ENCODE results near the gene PARP2. TPM values are rescaled to one million over a fixed set of nuclear protein-coding genes. Genes with fewer than 3 reads are reported as not detected.

PARP2 gene
- total RNA-seq, 6 experiments from 2014 or later = 15.7 to 22.9 (median 22.0) TPM

DNA sequence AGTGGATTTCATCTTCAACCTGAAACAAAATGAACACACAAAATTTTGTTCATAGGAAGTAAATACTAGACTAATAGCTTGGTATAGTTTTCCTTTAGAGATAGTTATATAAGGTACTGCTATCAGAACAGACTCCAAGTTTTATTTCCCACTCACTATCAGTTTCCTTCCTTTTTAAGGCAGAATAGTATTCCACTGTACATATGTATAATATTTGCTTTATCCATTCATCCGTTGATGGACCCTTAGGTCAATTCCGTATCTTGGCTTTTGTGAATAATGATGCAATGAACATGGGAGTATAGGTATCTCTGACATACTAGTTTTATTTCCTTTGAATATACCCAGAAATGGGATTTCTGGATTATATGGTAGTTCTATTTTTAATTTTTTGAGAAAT lies 14.1 kb upstream of the PARP2 start:
- H3K27ac Mint-ChIP-seq = no peak overlapping the region

DNA sequence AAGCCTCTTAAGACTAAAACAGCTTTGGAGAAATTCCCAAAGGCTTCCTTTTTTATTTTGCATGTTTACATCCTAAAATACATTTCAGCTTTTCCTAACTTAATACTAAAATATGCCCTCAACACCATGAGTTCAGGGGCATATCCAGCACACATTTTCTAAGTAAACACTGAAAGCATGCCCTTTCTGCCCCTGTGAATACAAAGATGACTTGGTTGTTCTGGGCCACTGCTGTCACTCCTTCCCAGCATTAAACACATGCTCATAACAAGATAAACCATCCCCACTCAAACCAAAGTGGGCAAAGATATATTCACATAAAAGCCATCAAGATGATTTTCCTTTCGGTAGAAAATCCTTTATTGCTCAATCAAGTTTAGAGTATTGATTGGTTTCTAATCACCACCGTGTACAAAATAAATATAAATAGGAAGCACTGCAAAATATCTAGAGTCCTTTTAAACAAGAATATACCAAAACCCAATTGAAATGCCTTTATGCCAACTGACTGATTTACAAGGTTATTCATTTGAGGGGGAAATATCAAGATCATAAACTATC lies 12.3 kb upstream of the PARP2 start:
- peak overlapping the region; percentile 98 for H3K4me3 Mint-ChIP-seq
- peak overlapping the region; percentile 65 for H3K27ac Mint-ChIP-seq
- no peak for DNase-seq
- H3K27me3 Mint-ChIP-seq (ENCODE audit: insufficient read depth) = no peaks in the 10 kb centered on the region; the same call in 1 of the 2 replicates
- peaks cover 6% of the 10 kb centered on the region; the same call in 1 of the 2 replicates for H3K36me3 Mint-ChIP-seq (ENCODE audit: low read depth)
- TF ChIP-seq, protein P1, sequence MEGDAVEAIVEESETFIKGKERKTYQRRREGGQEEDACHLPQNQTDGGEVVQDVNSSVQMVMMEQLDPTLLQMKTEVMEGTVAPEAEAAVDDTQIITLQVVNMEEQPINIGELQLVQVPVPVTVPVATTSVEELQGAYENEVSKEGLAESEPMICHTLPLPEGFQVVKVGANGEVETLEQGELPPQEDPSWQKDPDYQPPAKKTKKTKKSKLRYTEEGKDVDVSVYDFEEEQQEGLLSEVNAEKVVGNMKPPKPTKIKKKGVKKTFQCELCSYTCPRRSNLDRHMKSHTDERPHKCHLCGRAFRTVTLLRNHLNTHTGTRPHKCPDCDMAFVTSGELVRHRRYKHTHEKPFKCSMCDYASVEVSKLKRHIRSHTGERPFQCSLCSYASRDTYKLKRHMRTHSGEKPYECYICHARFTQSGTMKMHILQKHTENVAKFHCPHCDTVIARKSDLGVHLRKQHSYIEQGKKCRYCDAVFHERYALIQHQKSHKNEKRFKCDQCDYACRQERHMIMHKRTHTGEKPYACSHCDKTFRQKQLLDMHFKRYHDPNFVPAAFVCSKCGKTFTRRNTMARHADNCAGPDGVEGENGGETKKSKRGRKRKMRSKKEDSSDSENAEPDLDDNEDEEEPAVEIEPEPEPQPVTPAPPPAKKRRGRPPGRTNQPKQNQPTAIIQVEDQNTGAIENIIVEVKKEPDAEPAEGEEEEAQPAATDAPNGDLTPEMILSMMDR (IDR thresholded peaks at IDR 0.05) = no peak
- H3K9me3 Mint-ChIP-seq = no peaks in the 10 kb centered on the region
- H3K4me1 Mint-ChIP-seq (ENCODE audit: low read depth) = peaks cover 52% of the 10 kb centered on the region

More for the DNA sequence above, 14.1 kb upstream of the PARP2 start:
- H3K36me3 Mint-ChIP-seq (ENCODE audit: low read depth) = peaks cover 9% of the 10 kb centered on the region; the same call in 1 of the 2 replicates
- peaks cover 52% of the 10 kb centered on the region for H3K4me1 Mint-ChIP-seq (ENCODE audit: low read depth)
- no peaks in the 10 kb centered on the region for H3K9me3 Mint-ChIP-seq
- no peaks in the 10 kb centered on the region for H3K27me3 Mint-ChIP-seq (ENCODE audit: insufficient read depth)
- TF ChIP-seq, protein P1 (IDR thresholded peaks at IDR 0.05) = no peak
- no peak for DNase-seq
- H3K4me3 Mint-ChIP-seq = no peak overlapping the region

DNA sequence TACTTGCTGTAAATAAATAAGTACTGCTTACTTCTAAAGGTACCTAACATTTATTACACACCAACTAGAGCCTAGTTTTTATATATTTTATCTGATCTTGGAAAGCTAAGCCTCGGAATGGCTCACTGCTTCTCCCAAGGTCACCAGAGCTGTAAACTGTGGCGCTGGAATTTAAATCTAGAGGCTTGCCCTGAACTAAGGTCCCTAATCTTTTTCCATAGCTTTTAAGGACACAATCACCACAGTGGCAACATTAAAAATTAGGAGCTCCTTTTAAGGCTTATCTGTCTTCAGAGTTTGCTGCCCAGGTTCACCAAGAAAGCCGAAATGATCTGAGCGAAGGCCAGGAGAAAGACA lies 11.0 kb upstream of the PARP2 start:
- H3K36me3 Mint-ChIP-seq (ENCODE audit: low read depth) = peaks cover 6% of the 10 kb centered on the region; the same call in 1 of the 2 replicates
- peak overlapping the region; percentile 98 for H3K4me3 Mint-ChIP-seq
- H3K27ac Mint-ChIP-seq = peak overlapping the region; percentile 93
- no peaks in the 10 kb centered on the region for H3K9me3 Mint-ChIP-seq
- H3K4me1 Mint-ChIP-seq (ENCODE audit: low read depth) = peaks cover 45% of the 10 kb centered on the region
- TF ChIP-seq, protein P1 (IDR thresholded peaks at IDR 0.05) = no peak
- no peaks in the 10 kb centered on the region; the same call in 1 of the 2 replicates for H3K27me3 Mint-ChIP-seq (ENCODE audit: insufficient read depth)
- DNase-seq = peak; percentile 12

DNA sequence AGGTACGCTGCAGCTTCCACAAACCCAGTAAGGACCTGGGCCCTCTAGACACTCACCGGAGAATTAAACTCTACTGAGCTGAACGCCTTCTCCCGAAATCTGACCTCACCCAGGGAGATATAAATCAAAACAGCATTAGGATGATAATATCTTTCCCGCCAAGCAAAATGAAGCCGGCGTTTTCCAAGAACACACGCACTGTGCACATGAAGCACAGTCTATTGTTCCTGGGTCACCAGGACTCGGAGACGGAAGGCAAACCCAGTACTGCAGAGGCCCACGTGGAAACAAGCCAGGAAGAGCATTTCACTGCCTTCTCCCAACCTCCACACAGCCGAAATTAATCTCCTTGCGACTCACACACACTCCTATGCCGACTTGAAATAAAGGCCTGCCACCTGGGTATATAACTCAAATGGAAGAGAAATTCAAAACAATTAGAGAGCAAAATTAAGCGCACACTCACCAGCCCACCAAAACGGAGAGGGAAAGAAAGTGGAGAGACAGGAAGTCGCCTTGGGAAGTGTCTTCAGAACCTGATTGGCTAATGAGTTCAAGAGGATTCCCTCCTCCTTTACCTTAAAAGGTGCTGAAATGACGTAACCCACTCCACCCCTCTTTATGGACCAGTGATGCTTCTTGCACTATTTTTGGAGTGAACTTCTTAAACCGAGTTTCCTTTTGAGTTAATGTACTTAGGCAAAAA lies 10.5 kb upstream of the PARP2 start, which contains the start of gene CCNB1IP1:
Gene CCNB1IP1 (minus strand): TSS at position 492 of the 706 bp plus-strand sequence. CDS start 16,756 bp downstream, outside the sequence.
- H3K4me3 Mint-ChIP-seq = peak within 1 kb of the TSS; percentile 98
- H3K9me3 Mint-ChIP-seq = no peaks in the 10 kb centered on the region
- peak within 1 kb of the TSS; percentile 93 for H3K27ac Mint-ChIP-seq
- H3K36me3 Mint-ChIP-seq (ENCODE audit: low read depth) = peaks cover 6% of the 10 kb centered on the region; the same call in 1 of the 2 replicates
- TF ChIP-seq, protein P1 (IDR thresholded peaks at IDR 0.05) = no peak
- H3K4me1 Mint-ChIP-seq (ENCODE audit: low read depth) = peaks cover 40% of the 10 kb centered on the region
- peak; percentile 84 for DNase-seq
- no peaks in the 10 kb centered on the region; the same call in 1 of the 2 replicates for H3K27me3 Mint-ChIP-seq (ENCODE audit: insufficient read depth)

DNA sequence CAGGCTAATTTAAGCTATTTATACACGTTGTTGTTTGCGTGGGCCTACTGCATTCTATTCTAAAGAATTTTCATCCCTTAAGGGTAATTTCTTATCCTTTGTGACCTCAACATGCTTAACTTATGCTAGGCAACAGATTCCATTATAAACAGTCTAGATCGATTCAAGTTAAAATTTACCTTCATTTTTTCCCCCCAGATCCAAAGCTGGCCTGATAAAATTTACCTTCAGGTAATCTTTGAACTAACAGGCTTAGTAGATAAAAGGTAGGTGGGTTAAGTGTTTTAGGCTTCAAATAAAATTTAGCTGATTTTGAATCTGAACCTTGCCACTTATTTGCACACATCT lies 10.0 kb upstream of the PARP2 start:
- DNase-seq = no peak
- peak overlapping the region; percentile 93 for H3K27ac Mint-ChIP-seq
- H3K4me3 Mint-ChIP-seq = peak overlapping the region; percentile 98
- H3K27me3 Mint-ChIP-seq (ENCODE audit: insufficient read depth) = no peaks in the 10 kb centered on the region; the same call in 1 of the 2 replicates
- TF ChIP-seq, protein P1 (IDR thresholded peaks at IDR 0.05) = no peak
- peaks cover 38% of the 10 kb centered on the region for H3K4me1 Mint-ChIP-seq (ENCODE audit: low read depth)
- peaks cover 6% of the 10 kb centered on the region; the same call in 1 of the 2 replicates for H3K36me3 Mint-ChIP-seq (ENCODE audit: low read depth)
- H3K9me3 Mint-ChIP-seq = no peaks in the 10 kb centered on the region

All from HFFc6 (cell line).